ENCODE measurements around the gene ARL8B.

DNA sequence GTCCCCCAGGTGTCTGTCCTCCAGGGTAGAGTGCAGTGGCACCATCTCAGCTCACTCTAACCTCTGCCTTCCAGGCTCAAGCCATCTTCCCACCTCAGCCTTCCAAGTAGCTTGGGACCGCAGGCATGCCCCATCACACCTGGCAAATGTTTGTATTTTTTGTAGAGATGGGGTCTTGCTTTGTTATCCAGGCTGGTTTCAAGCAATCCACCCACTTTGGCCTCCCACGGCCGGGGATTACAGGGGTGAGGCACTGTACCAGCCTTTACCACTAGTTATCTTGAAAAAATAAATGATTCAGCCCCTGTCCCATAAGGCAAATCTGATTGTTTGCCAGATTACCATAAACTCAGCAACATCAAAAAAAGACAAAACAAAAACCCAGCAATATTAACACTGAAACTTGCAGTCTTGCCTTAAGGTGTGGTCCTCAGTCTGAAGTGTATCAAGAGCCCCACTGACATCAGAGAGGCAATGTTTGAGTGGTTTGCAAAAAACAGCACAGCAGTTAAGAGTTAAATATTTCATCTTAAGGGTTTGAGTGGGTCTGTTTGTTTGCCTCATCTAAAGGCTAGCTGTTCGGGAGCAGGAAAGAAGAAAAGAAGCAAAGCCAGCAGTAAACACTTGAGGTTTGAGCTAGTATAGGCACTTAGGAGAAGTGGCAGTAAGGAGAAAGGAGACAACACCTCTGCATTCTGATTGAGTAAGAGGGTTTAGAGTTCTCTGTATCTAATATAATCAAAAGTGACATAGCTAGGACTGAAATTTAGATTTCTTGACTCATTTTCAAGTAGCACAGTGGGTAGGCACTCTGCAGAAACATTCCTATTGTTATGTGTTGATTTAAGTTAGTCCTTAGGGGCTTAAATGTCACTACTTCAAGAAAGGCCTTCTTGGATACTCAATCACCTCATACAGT, 39.1 kb downstream of the ARL8B start:
- TF ChIP-seq, protein P1, sequence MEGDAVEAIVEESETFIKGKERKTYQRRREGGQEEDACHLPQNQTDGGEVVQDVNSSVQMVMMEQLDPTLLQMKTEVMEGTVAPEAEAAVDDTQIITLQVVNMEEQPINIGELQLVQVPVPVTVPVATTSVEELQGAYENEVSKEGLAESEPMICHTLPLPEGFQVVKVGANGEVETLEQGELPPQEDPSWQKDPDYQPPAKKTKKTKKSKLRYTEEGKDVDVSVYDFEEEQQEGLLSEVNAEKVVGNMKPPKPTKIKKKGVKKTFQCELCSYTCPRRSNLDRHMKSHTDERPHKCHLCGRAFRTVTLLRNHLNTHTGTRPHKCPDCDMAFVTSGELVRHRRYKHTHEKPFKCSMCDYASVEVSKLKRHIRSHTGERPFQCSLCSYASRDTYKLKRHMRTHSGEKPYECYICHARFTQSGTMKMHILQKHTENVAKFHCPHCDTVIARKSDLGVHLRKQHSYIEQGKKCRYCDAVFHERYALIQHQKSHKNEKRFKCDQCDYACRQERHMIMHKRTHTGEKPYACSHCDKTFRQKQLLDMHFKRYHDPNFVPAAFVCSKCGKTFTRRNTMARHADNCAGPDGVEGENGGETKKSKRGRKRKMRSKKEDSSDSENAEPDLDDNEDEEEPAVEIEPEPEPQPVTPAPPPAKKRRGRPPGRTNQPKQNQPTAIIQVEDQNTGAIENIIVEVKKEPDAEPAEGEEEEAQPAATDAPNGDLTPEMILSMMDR (IDR thresholded peaks at IDR 0.05), result no peak
- TF ChIP-seq POLR2A (IDR thresholded peaks at IDR 0.05), result no peak

All from testis (tissue), 2 donors.